Heart right ventricle (tissue), 16 donors: ENCODE measurements around the gene PIP5KL1. TPM values are rescaled to one million over a fixed set of nuclear protein-coding genes. Genes with fewer than 3 reads are reported as not detected.

Source experiments
- ATAC-seq, 8 donors: fragments of 200-7000 bp; cut with Tn5 transposase; one replicate each; pipeline ENCODE4 v1.9.1; 2020; ENCODE audit warnings: mild to moderate bottlenecking in 8 of 8, moderate library complexity in 8 of 8, moderate number of reproducible peaks in 1 of 8
- DNase-seq, 2 donors: peaks; one replicate each; pipeline ENCODE4 v3.0.0-alpha.2; 2020
- H3K27ac ChIP-seq, 10 donors: fragments of 200-600 bp; sonication (generic) in 2 of 10; one replicate each; pipeline versions ENCODE4 v1.5.0 to v1.8.0; 2020 to 2022; ENCODE audit warnings: mild to moderate bottlenecking in 3 of 10
- H3K27me3 ChIP-seq, 7 donors: fragments of 200-600 bp; one replicate each; pipeline ENCODE4 v1.8.0; 2021 to 2022; ENCODE audit warnings: mild to moderate bottlenecking in 2 of 7
- H3K36me3 ChIP-seq, 9 donors: fragments of 200-600 bp; sonication (generic) in 1 of 9; one replicate each; pipeline versions ENCODE4 v1.5.0 to v1.8.0; 2020 to 2022; ENCODE audit warnings: mild to moderate bottlenecking in 2 of 9
- H3K4me1 ChIP-seq, 9 donors: fragments of 200-600 bp; sonication (generic) in 1 of 9; one replicate each; pipeline versions ENCODE4 v1.5.0 to v1.8.0; 2020 to 2022; ENCODE audit warnings: mild to moderate bottlenecking in 4 of 9
- H3K4me3 ChIP-seq, 10 donors: fragments of 200-600 bp; sonication (generic) in 2 of 10; one replicate each; pipeline versions ENCODE4 v1.5.0 to v1.8.0; 2020 to 2022; ENCODE audit warnings: mild to moderate bottlenecking in 7 of 10, moderate library complexity in 2 of 10
- H3K9me3 ChIP-seq, 11 donors: fragments of 200-600 bp in 10 of 11; sonication (generic) in 2 of 11; one replicate each; pipeline versions ENCODE4 v1.5.0 to v1.8.0; 2013 to 2022; ENCODE audit warnings: mild to moderate bottlenecking in 2 of 11, control low read depth in 1 of 11, moderate library complexity in 1 of 11
- CTCF ChIP-seq, 9 donors: fragments of 200-600 bp; sonication (generic) in 2 of 9; IDR thresholded peaks; one replicate each; pipeline versions ENCODE4 v1.5.0 to v1.8.0; 2021 to 2022; ENCODE audit warnings: antibody characterized with exemption in 9 of 9, mild to moderate bottlenecking in 5 of 9, moderate library complexity in 1 of 9
- WGBS, 2 donors: extraction: QIAGEN DNeasy Blood & Tissue Kit; methylation state at CpG; one replicate each; pipeline ENCODE4 v1.1.7; 2013; ENCODE audit warnings: inconsistent platforms in 1 of 2; 5-methylcytosine and 5-hydroxymethylcytosine counted together
- intact Hi-C, 10 donors: fragments of 100-400 bp; cut with DNase I; formaldehyde crosslinking; loops; one replicate each; pipeline versions ENCODE4 v1.11.1 to v1.14.2; 2022
- polyA plus RNA-seq, 2 donors: library from polyadenylated mRNA; stranded (reverse); fragments of 200-250 nt; gene quantifications; one replicate each; pipeline ENCODE4 v1.2.3, GENCODE V29; 2013
- total RNA-seq, 10 donors: library from RNA; stranded (reverse); fragmentation: NEBNext Ultra II Directional in 3 of 10; extraction: Animal tissue kit (Norgen Biotek cat#: 25700) in 3 of 10; gene quantifications; one replicate each; pipeline versions ENCODE4 v1.2.1 to v1.2.4, GENCODE V29; 2021 to 2023
- donor health status: Arrhythmogenic right ventricular cardiomyopathy.
- donor health status: ischemic (EF 13 %, LVEDD 7.1; RV severe dilation, severe dysfunction).
- donor health status: healthy with polysubstance abuse.
- donor health status: DM: no; HTN: yes; CAD: no.
- donor health status: DM: no; HTN: no; CAD: no.
- donor health status: ischemic (EF 25% LVEDD 6.9; RV normal size, moderate dysfunction).
- donor health status: ischemic (EF 25% LVEDD 5.7; RV mildly dilated, moderate dysfunction).
- donor health status: healthy.
- donor health status: DM: yes; HTN: yes; CAD: no.
- donor health status: Ischemic cardiomyopathy.
- donor health status: ischemic (EF 35%, LVEDD 5.7; RV mildly dilated, moderate dysfunction).
- donor health status: nonischemic (EF 11% LVEDD 7.7; RV severe dilation, severe dysfunction).
- donor health status: DM: yes; HTN: yes; CAD: no.
- donor health status: PGD.
- donor health status: ischemic (EF 29% LVEDD 5.4; RV normal size, mild dysfunction).
- donor health status: nonischemic (EF 23%, LVEDD 6.1; RV moderate dilation, normal function).

PIP5KL1 gene
- total and polyA plus RNA-seq, 12 donors, result 0.25 to 0.59 (median 0.46) TPM; not detected in 4

- no peaks in the 10 kb centered on the region for H3K36me3 ChIP-seq
- H3K4me3 ChIP-seq, result no peak overlapping the region
- TF ChIP-seq CTCF (IDR thresholded peaks at IDR 0.05), result no peak
- peaks cover 6 to 86% (median 39%) of the 10 kb centered on the region in 7 donors for H3K27me3 ChIP-seq
- H3K4me1 ChIP-seq, result peaks cover 17 to 42% (median 35%) of the 10 kb centered on the region in 9 donors
- ATAC-seq (no peak), DNase-seq (no peak)
- WGBS, 2 donors, result 63 to 79% methylated on average over 14 of the region's 14 CpGs
- intact Hi-C loops, result loop anchor here in 5 of 10 donors (5.0 to 10.0 kb wide), 3 partner anchors 421 to 711 kb away; no protein-coding TSS in a partner anchor
- H3K9me3 ChIP-seq, result no peaks in the 10 kb centered on the region
- no peak overlapping the region for H3K27ac ChIP-seq
Measured at GRCh38 chr9:127925959-127926905, 4.3 kb downstream of the PIP5KL1 start.

DNA sequence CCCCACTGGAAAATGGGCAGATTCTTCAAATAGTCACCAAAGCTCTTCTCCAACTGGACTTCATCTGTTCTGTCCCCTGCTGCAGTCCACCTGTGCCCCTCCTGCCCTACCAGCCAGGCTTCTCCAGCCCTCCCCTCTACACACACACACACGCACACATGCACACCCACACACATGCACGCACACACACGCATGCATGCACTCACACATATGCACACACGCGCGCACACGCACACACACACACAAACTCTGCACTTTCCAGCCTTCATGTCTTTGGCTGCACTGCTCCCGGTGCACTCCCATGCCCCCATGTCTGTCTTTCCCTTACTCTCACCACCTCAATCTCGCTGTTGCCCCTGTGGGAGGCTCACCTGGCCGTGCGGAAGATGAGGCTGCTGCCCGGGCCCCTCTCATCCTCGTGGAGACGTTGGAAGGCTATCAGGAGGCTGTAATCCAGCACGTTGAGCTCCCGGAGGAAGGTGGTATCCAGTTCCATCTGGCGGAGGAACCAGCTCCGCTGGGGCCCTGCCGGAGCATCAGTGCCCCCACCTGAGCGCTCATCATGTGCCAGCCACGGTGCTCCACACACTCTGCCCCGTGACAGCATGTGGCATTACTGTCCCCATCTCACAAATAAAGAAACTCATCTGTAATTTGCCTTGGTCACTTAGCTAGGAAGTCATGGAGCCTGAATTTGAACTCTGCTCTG lies 5.7 kb downstream of the PIP5KL1 start:
- Histone ChIP-seq H3K4me1 (peaks cover 7 to 34% (median 26%) of the 10 kb centered on the region in 9 donors), H3K9me3 (no peaks in the 10 kb centered on the region), H3K27ac (no peak overlapping the region), H3K27me3 (peaks cover 6 to 73% (median 39%) of the 10 kb centered on the region in 7 donors), H3K36me3 (no peaks in the 10 kb centered on the region), H3K4me3 (no peak overlapping the region)
- WGBS, 2 donors, result 86 to 88% methylated on average over 22 of the region's 22 CpGs
- ATAC-seq (no peak), DNase-seq (no peak)
- intact Hi-C loops, result loop anchor here (5.0 to 10.0 kb wide), 10 partner anchors 48 to 710 kb away; partner anchors contain the start of genes TOR2A (in 3 of the 10), CDK9 (in 2 of the 10) and AK1 (in 1 of the 10)
- TF ChIP-seq CTCF (IDR thresholded peaks at IDR 0.05), result no peak

DNA sequence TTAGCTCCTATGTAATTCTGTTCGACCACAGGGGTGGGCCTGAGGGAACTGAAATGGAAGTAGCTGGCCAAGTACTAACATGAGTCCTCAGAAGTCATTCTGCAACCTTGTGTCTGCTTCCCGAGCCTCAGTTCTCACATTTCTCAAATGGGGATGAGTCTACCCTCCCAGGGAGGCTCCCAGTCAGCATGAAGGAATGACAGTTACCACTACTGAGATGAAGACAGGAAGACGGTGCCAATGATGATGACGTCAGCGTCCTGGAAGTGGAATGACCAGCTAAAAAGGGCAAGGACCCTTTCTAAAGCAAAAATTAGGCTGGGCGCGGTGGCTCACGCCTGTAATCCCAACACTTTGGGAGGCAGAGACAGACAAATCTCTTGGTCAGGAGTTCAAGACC lies 6.8 kb downstream of the PIP5KL1 start:
- intact Hi-C loops, result loop anchor here (5.0 to 10.0 kb wide), 10 partner anchors 46 to 709 kb away; partner anchors contain the start of genes TOR2A (in 3 of the 10), CDK9 (in 2 of the 10) and AK1 (in 1 of the 10)
- 74 to 79% methylated on average over 8 of the region's 8 CpGs for WGBS, 2 donors
- no peak for TF ChIP-seq CTCF (IDR thresholded peaks at IDR 0.05)
- H3K9me3 ChIP-seq, result no peaks in the 10 kb centered on the region
- no peak overlapping the region for H3K4me3 ChIP-seq
- DNase-seq, result no peak
- peaks cover 6 to 61% (median 35%) of the 10 kb centered on the region in 7 donors for H3K27me3 ChIP-seq
- H3K27ac ChIP-seq, result no peak overlapping the region
- ATAC-seq, result no peak
- H3K36me3 ChIP-seq, result no peaks in the 10 kb centered on the region
- peaks cover 13 to 45% (median 32%) of the 10 kb centered on the region in 9 donors for H3K4me1 ChIP-seq

GRCh38 chr9:127923046-127923445 lies 7.5 kb downstream of the PIP5KL1 start:
- peaks cover 16 to 49% (median 36%) of the 10 kb centered on the region in 9 donors for H3K4me1 ChIP-seq
- 41 to 60% methylated on average over 6 of the region's 6 CpGs for WGBS, 2 donors
- no peak overlapping the region for H3K4me3 ChIP-seq
- DNase-seq (no peak), ATAC-seq (no peak)
- H3K27me3 ChIP-seq, result peaks cover 6 to 54% (median 32%) of the 10 kb centered on the region in 7 donors
- H3K27ac ChIP-seq, result no peak overlapping the region
- TF ChIP-seq CTCF (IDR thresholded peaks at IDR 0.05), result no peak
- H3K36me3 ChIP-seq, result no peaks in the 10 kb centered on the region
- intact Hi-C loops, result loop anchor here (5.0 to 10.0 kb wide), 10 partner anchors 46 to 708 kb away; partner anchors contain the start of genes TOR2A (in 3 of the 10), CDK9 (in 2 of the 10) and AK1 (in 1 of the 10)
- no peaks in the 10 kb centered on the region for H3K9me3 ChIP-seq
